GM18861 (cell line): ENCODE measurements around the gene HOXA10.

Source experiments
- ATAC-seq: cut with Tn5 transposase; IDR thresholded peaks from one replicate; pipeline ENCODE4 v1.9.1; 2021; ENCODE audit not compliant: unreplicated experiment

Gene HOXA10

DNA sequence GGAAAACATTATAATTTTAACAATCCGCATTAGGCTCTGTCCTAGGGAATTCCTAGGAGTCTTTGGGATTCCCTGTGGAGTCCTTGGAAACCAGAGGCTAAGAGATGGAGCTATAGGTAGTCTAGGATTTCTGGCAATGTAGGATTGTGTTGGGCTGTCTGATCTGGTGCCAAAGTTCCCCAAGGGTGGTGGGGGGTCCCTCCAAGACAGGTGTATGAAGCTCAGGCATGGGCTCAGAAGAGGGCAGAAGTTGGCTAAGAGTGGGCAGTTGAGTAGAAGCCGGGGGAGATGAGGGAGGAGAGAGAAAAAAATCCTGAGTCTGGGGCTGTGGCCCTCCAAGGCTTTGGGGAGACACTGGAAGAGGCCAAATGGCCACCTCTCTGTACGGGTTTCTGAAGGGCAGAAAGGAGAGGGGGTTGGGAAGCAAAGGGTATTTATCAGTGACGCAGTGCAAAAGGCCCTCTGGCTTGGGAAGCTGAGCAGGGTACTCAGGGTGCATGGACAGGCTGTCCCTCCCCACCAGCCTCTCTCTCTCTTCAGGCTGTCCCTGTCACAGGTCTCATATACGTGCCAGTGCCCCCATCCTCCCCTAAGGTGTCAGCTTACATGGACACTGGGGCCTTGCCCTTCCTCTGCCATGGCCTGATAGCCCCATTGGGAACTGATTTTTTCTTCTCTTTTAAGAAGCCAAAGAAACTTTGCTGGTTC, 27.5 kb downstream of the HOXA10 start:
- no peak for ATAC-seq

- no peak for ATAC-seq
These were observed 28.2 kb downstream of the HOXA10 start for GRCh38 chr7:27145914-27146412.

- no peak for ATAC-seq
These were observed 28.8 kb downstream of the HOXA10 start for GRCh38 chr7:27145165-27145913.

- ATAC-seq = no peak
These were observed 29.3 kb downstream of the HOXA10 start for GRCh38 chr7:27144781-27145164.

GRCh38 chr7:27143950-27144780, 30.0 kb downstream of the HOXA10 start:
- ATAC-seq = no peak

- ATAC-seq = no peak
These were observed 30.8 kb downstream of the HOXA10 start, which contains the start of gene HOXA5 for GRCh38 chr7:27143023-27143949. Gene HOXA5, minus strand, starts transcription at chr7:27143681. Its CDS starts 74 bp downstream, at chr7:27143607.

GRCh38 chr7:27142580-27143022, 31.5 kb downstream of the HOXA10 start:
- ATAC-seq = no peak

GRCh38 chr7:27141923-27142579, 32.1 kb downstream of the HOXA10 start:
- ATAC-seq = no peak

- ATAC-seq = no peak
These were observed 32.8 kb downstream of the HOXA10 start for GRCh38 chr7:27141137-27141922.

GRCh38 chr7:27140126-27140857, 33.8 kb downstream of the HOXA10 start:
- ATAC-seq = no peak

GRCh38 chr7:27139334-27140125, 34.6 kb downstream of the HOXA10 start:
- no peak for ATAC-seq

GRCh38 chr7:27138985-27139333, 35.2 kb downstream of the HOXA10 start:
- ATAC-seq = no peak

GRCh38 chr7:27138472-27138871, 35.6 kb downstream of the HOXA10 start:
- no peak for ATAC-seq

DNA sequence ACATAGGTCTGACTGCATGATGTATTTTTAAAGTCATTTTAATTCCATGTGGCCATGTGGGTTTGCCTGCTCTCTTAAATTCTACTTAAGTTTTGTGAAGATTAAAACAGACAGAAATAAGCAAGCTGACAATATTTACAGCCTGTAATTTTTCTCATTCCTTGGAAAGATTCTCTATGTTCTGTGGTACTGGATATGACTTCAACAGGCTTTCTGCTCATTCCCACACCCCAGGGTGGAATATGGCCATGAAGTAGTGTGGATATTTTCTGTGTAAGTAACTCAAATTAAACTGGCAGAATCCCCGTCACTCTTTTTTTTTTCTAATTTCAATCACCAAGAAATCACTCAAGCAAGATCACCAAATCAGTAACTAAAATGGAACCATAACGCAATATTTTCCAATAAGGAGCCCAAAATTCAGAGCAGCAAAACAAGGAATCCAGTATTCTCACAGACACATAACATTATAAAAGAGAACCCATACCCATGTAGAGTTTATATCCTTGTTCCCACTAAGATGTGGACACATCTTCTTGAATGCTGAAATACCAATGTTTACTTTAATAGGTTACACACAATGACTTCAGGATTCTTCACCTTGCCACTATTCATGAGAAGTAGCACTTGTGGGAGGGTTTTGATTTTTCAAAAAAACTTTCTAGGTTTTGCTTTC, 36.3 kb downstream of the HOXA10 start:
- ATAC-seq = no peak

DNA sequence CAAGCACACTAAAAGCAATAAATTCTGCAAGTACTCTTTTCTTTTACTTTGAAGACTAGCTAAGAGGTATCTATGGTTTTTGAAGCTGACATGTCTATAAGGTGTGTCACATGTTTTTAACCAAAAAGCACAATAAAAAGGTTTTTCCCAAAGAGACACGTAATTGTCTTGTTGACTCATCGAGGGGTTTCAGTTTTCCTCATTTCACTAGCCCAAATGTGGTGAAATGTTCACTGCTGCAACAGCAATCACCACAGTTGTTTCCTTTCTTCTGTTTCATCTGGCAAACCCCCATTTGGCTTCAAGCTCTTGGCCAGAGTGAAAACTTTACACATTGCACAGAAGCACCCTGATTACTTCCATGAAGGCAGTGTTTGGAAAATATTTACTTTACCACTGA, 39.7 kb downstream of the HOXA10 start:
- no peak for ATAC-seq

DNA sequence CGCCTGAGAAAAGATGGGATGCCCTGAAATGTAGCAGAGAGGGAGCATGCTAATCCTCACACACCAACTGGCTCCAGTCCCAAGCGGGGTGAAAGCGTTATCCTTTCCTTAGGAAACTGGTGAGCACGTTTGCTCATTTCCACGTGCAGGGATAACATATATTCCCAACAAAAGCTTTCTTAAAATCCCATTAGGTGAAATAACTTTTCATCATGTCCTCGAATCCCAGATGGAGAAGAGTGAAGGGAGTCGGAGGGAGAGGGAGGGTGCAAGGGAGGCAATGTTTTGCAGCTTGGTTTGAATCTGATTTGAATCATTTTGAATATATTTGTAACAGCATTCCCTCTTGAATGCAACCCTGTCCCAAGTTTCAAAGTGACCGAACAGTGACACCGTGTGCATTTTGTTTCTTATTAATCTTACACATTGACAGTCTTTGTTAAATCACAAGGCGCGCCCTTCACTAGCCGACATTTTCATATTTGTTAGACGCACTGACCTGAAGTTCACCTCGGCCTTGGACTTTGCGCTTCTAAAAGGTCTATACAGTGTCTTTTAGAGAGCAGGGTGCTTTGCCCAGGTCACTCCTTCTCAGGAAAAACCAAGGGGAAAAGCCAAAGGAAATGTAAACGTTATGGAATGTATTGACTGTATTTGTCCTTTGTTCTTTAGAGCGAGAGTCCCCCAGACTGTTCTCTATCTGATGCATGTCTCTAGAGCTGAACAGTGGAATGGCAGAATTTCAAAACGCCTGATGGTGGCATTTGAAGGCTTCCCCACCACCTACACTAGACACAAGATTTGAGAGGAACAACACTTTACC, 40.5 kb downstream of the HOXA10 start:
- ATAC-seq = no peak
